Duodenal mucosa (tissue), 2 donors: Measurements from ENCODE around the gene ASB3.
A peak's percentile ranks its signal among the peaks of the same experiment; 100 is the strongest.

Source experiments
- H3K27ac ChIP-seq: one replicate; pipeline ENCODE4 v1.7.0; 2013; ENCODE audit warnings: low read depth, low read length
- H3K27me3 ChIP-seq, 2 donors: one replicate each; pipeline ENCODE4 v1.7.0; 2013; ENCODE audit warnings: low read length in 2 of 2, control low read depth in 1 of 2; ENCODE audit not compliant: insufficient read depth in 2 of 2, control insufficient read depth in 1 of 2
- H3K36me3 ChIP-seq, 2 donors: one replicate each; pipeline ENCODE4 v1.7.0; 2013; ENCODE audit warnings: low read length in 2 of 2, control low read depth in 1 of 2; ENCODE audit not compliant: insufficient read depth in 2 of 2, control insufficient read depth in 1 of 2
- H3K4me1 ChIP-seq, 2 donors: one replicate each; pipeline ENCODE4 v1.7.0; 2013; ENCODE audit warnings: low read length in 2 of 2, control low read depth in 1 of 2; ENCODE audit not compliant: insufficient read depth in 2 of 2, control insufficient read depth in 1 of 2
- H3K4me3 ChIP-seq, 2 donors: one replicate each; pipeline ENCODE4 v1.7.0; 2013; ENCODE audit warnings: low read length in 2 of 2, low read depth in 1 of 2
- H3K9ac ChIP-seq, 2 donors: one replicate each; pipeline ENCODE4 v1.7.0; 2013; ENCODE audit warnings: low read length in 2 of 2, low read depth in 1 of 2
- H3K9me3 ChIP-seq, 2 donors: one replicate each; pipeline ENCODE4 v1.7.0; 2013; ENCODE audit warnings: low read length in 2 of 2, control low read depth in 1 of 2; ENCODE audit not compliant: control insufficient read depth in 1 of 2

ASB3 gene

DNA sequence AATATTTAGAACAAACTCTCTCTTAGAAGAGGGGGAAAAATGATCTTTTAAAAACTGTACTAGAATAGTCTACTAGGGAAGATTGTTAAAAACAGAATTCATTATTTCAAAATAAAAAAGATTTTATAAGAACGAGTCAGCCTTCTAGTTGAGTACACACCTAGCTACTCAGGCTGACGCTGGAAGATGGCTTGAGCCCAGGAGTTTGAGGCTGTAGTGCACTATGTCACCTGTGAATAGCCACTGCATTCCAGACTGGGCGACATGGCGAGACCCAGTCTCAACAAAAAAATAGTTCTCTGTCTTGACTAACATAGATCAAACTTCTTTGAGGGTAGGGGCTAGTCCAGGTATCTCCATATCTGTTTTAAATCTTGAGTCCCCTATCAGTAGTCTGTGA, 34.0 kb upstream of the ASB3 start:
- Histone ChIP-seq H3K27ac (no peak overlapping the region), H3K4me3 (no peak overlapping the region), H3K27me3 (no peaks in the 10 kb centered on the region), H3K9ac (no peak overlapping the region), H3K36me3 (peaks cover 0 to 21% of the 10 kb centered on the region in 2 donors), H3K4me1 (peaks cover 13 to 19% of the 10 kb centered on the region in 2 donors), H3K9me3 (no peaks in the 10 kb centered on the region)

DNA sequence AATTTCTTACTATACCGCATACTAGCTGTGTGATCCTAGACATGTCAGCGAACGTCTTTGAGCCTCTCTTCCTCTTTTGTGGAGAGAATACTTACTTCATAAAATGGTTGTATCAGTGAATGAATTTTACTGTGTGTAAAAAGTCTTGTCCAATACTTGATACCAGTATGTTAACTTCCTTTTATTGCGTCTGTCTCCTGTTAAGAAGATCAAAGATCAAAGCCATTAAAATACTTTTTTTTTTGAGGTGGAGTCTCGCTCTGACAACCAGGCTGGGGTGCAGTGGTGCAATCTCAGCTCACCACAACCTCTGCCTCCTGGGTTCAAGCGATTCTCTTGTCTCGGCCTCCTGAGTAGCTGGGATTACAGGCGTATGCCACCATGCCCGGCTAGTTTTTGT, 33.3 kb upstream of the ASB3 start:
- Histone ChIP-seq H3K4me1 (peaks cover 13 to 19% of the 10 kb centered on the region in 2 donors), H3K9me3 (no peaks in the 10 kb centered on the region)

DNA sequence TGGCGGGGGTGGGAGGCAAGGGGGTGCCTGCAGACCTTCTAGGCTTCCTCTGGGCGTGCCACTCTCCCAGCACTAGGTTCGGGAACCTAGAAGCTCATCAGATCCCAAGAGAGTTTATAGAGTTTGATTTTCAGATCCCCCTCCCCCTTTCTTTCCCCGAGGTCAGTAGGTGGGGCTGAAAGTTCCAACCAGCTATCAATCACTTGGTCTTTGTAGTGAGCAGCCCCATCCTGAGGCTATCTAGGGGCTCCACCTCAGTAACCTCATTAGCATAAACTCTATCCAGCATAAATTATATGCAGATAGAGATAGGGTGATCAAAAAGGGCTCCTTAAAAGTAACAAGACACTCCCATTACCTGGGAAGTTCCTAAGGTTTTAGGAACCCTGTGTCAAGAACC, 32.9 kb upstream of the ASB3 start:
- H3K4me1 ChIP-seq: peaks cover 13 to 19% of the 10 kb centered on the region in 2 donors
- no peaks in the 10 kb centered on the region for H3K9me3 ChIP-seq
- no peak overlapping the region for H3K9ac ChIP-seq
- H3K27me3 ChIP-seq: no peaks in the 10 kb centered on the region
- peaks cover 0 to 23% of the 10 kb centered on the region in 2 donors for H3K36me3 ChIP-seq
- H3K4me3 ChIP-seq: peak overlapping the region; percentile 23 to 29
- no peak overlapping the region for H3K27ac ChIP-seq

More for the DNA sequence above, 33.3 kb upstream of the ASB3 start:
- Histone ChIP-seq H3K9ac (no peak overlapping the region), H3K27me3 (no peaks in the 10 kb centered on the region), H3K36me3 (peaks cover 0 to 23% of the 10 kb centered on the region in 2 donors), H3K27ac (no peak overlapping the region), H3K4me3 (peak overlapping the region; percentile 23 to 29)

DNA sequence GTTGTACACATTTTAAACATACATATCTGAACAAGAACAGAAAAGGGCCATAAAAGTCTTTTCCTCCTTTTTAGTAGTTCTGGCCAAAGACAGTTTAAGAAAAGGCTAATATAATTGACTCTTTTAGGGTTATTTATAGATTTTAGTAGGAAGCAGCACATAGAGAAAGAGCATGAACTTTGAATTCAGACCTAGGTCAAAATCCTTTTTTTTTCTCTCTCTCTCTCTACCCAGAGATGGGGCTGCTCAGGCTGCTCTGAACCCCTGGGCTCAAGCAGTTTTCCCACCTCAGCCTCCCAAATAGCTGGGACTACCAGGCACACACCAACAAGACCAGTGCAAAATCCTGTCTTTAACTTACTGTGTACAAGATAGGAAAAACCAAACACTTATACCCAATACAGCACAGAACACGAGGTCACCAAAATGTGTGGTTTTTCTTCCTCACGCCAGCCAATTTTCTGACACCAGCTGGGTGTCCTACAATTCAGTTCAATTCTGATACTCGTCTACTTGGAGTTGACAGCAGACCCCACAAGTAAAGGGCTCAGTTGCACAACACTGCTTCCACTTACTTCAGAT, 32.2 kb upstream of the ASB3 start:
- peak overlapping the region in 1 of 2 donors; percentile 6 for H3K4me3 ChIP-seq
- no peak overlapping the region for H3K9ac ChIP-seq
- H3K36me3 ChIP-seq: peaks cover 0 to 24% of the 10 kb centered on the region in 2 donors
- H3K27ac ChIP-seq: no peak overlapping the region
- no peaks in the 10 kb centered on the region for H3K27me3 ChIP-seq
- H3K4me1 ChIP-seq: peaks cover 13 to 19% of the 10 kb centered on the region in 2 donors
- H3K9me3 ChIP-seq: no peaks in the 10 kb centered on the region

DNA sequence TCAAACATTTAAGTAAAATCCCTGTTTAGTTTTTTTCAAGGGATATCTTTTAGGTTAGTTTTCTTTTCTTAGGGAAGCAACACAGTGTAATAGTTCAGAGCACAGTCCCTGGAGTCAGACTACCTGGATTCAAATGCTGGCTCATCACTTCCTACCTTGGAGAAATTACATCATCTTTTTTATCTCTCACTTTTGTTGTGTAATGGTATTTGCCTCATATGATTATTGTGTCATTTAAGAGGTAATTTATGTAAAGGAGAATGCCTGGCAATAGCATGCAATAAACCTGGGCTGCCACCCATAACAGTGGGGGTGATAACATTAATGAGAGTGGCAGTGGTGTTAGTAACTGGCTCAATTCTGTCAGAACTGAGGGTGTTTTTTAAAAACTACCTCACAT, 26.4 kb upstream of the ASB3 start:
- peaks cover 28 to 64% of the 10 kb centered on the region in 2 donors for H3K36me3 ChIP-seq
- no peak overlapping the region for H3K9ac ChIP-seq
- H3K9me3 ChIP-seq: no peaks in the 10 kb centered on the region
- no peak overlapping the region for H3K27ac ChIP-seq
- H3K4me1 ChIP-seq: no peaks in the 10 kb centered on the region
- H3K27me3 ChIP-seq: no peaks in the 10 kb centered on the region
- no peak overlapping the region for H3K4me3 ChIP-seq

DNA sequence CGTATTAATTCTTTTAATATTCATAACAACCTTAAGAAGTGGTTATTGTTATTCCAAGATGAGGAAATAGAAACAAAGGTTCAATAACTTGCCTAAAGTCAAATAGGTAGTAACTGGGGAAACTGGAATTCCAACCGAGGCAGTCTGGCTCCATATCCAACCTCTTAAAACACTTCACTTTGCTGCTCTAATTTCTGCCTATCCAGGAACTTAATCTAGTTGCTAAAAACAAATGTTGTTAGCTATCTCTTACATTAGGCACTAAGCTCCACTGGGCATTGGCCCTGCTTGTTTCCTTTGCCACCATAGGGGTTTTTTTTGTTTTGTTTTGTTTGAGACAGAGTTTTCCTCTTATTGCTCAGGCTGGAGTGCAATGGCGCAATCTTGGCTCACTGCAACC, 24.8 kb upstream of the ASB3 start:
- Histone ChIP-seq H3K4me3 (no peak overlapping the region), H3K27me3 (no peaks in the 10 kb centered on the region), H3K9ac (no peak overlapping the region), H3K4me1 (no peaks in the 10 kb centered on the region), H3K27ac (no peak overlapping the region), H3K36me3 (peaks cover 30 to 74% of the 10 kb centered on the region in 2 donors), H3K9me3 (no peaks in the 10 kb centered on the region)

DNA sequence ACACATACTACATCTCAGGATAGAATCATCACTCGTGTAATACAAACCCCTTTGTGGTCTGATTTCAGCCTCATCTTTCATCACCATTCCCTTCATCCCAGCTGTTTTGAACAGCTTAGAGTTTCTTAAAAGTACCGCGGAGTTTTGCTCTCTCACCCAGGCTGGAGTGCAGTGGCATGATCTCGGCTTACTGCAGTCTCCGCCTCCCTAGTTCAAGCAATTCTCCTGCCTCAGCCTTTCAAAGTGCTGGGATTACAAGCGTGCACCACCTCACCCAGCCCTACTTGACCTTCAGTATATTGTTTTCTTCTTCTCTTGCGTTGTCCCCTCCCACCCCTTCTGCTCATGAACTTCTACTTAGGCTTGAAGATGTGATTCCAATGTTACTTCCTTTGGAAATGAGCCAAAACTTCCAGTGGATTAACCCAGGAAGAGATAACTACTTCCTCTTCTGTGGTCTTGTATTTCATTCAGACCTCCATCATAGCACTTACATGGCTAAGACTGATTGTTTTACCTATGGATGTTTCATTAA, 15.9 kb upstream of the ASB3 start:
- Histone ChIP-seq H3K9ac (no peak overlapping the region), H3K4me1 (no peaks in the 10 kb centered on the region), H3K27me3 (no peaks in the 10 kb centered on the region), H3K36me3 (peaks cover 18 to 56% of the 10 kb centered on the region in 2 donors), H3K9me3 (no peaks in the 10 kb centered on the region), H3K27ac (no peak overlapping the region), H3K4me3 (no peak overlapping the region)

DNA sequence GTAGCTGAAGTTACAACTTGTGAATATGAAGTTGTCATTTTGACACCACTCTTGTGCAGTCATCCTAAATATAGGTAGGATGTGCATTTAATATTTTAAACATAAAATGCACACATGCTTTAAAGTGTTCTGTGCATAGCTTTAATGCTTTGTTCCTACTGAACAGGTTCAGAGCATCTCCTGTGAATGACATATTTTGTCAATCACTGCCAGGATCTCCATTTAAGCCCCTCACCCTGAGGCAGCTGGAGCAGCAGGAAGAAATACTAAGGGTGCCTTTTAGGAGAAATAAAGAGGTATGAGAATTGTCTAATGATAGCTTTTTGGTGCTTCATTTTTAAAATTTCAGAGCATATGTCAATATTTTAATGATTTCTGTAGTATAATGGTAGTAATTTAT, 14.8 kb upstream of the ASB3 start:
- H3K9me3 ChIP-seq: no peaks in the 10 kb centered on the region
- H3K27me3 ChIP-seq: no peaks in the 10 kb centered on the region
- no peak overlapping the region for H3K27ac ChIP-seq
- no peaks in the 10 kb centered on the region for H3K4me1 ChIP-seq
- no peak overlapping the region for H3K4me3 ChIP-seq
- no peak overlapping the region for H3K9ac ChIP-seq
- peaks cover 18 to 45% of the 10 kb centered on the region in 2 donors for H3K36me3 ChIP-seq

DNA sequence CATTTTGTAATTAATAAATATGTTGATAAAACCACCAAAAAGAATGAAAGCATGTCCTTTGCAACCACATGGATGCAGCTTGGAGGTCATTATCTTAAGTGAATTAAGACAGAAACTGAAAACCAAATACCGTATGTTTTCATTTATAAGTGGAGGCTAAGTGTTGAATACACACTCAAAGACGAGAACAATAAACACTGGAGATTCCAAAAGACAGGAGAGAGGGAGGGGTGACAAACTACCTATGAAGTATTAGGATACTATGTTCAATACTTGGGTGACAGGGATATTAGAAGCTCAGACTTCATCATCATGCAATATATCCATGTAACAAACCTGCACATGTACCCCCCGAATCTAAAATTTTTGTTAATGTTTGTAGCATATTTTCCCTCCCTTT, 7.1 kb upstream of the ASB3 start:
- Histone ChIP-seq H3K27ac (no peak overlapping the region), H3K9ac (no peak overlapping the region), H3K4me1 (no peaks in the 10 kb centered on the region), H3K4me3 (no peak overlapping the region), H3K27me3 (no peaks in the 10 kb centered on the region), H3K9me3 (no peaks in the 10 kb centered on the region), H3K36me3 (peaks cover 9 to 20% of the 10 kb centered on the region in 2 donors)

DNA sequence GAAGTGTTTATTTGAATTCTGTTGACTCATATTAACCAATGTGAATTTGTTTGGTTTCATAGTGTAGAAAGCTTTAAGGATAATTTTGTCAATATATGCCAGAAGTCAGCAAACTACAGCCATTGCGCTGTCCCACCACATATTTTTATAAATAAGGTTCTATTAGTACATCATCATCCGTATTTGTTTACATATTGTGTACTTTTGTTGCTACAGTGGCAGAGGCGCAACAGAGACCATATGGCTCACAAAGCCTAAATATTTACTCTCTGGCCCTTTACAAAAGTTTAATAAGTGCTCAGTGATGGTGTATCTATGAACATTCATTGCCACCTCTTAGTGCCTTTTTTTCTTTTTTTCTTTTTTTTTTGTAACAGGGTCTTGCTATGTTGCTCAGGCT, 6.5 kb upstream of the ASB3 start:
- Histone ChIP-seq H3K4me1 (peaks cover 2 to 5% of the 10 kb centered on the region in 2 donors), H3K9me3 (no peaks in the 10 kb centered on the region), H3K4me3 (no peak overlapping the region), H3K27me3 (no peaks in the 10 kb centered on the region), H3K27ac (no peak overlapping the region), H3K36me3 (peaks cover 7 to 17% of the 10 kb centered on the region in 2 donors), H3K9ac (no peak overlapping the region)
